HAP-1 (cell line): ENCODE results near the gene NDST4.

Experiments
- DNase-seq, 2 experiments: peaks; one replicate each; pipeline ENCODE4 v3.0.0-alpha.2; 2016 to 2020; ENCODE audit warnings: low spot score in 2 of 2
- H3K27me3 ChIP-seq: fragments of 250-450 bp; sonication (Bioruptor Pico); 2 replicates; pipeline ENCODE4 v1.5.1; 2020; ENCODE audit warnings: low read depth, mild to moderate bottlenecking, moderate library complexity
- H3K36me3 ChIP-seq: fragments of 250-450 bp; sonication (Bioruptor Pico); replicated peaks from 2 replicates; pipeline ENCODE4 v1.5.1; 2020; ENCODE audit warnings: mild to moderate bottlenecking
- H3K4me1 ChIP-seq: fragments of 250-450 bp; sonication (Bioruptor Pico); 2 replicates; pipeline ENCODE4 v1.5.1; 2020; ENCODE audit warnings: mild to moderate bottlenecking
- H3K4me3 ChIP-seq: fragments of 250-450 bp; sonication (Bioruptor Pico); 2 replicates; pipeline ENCODE4 v1.5.1; 2020; ENCODE audit warnings: mild to moderate bottlenecking, moderate library complexity
- H3K9me3 ChIP-seq: fragments of 250-450 bp; sonication (Bioruptor Pico); 2 replicates; pipeline ENCODE4 v1.5.1; 2020; ENCODE audit warnings: mild to moderate bottlenecking, moderate library complexity
- in situ Hi-C: fragments of 300-500 bp; cut with MboI; formaldehyde crosslinking; loops from 3 replicates; pipeline ENCODE4 v1.14.3; 2020; ENCODE audit warnings: low sequenced_read_pairs, inconsistent platforms, mixed read lengths

The NDST4 gene

DNA sequence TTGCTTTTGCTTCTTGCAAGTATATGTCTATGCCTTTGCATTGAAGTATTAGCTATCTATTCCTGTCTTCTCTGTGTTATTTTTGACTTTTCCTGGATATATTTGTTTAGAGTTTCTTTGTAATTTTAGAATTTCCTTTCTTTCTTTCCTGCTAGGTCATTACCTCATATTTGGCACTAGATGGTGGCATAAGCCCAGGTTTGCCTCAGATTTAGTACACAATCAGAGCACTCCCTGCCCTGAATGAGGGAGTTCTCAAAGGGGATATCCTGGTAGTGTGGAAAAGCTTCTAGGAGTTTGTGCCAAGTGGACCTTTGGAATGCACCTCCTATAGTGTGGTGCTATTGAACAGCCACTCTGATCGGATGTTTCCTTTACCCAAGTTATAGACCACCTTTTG, 333.2 kb downstream of the NDST4 start:
- peak; percentile 47 to 68 for DNase-seq
- Histone ChIP-seq H3K9me3 (no peaks in the 10 kb centered on the region), H3K36me3 (no peaks in the 10 kb centered on the region), H3K4me1 (peaks cover 13% of the 10 kb centered on the region), H3K27me3 (no peaks in the 10 kb centered on the region), H3K4me3 (no peak overlapping the region)
- in situ Hi-C loops, result no loop called here
